ENCODE data around the gene PDE6A.

- TF ChIP-seq GATA2 (IDR thresholded peaks at IDR 0.05; ENCODE audit: low read depth, low read length): no peak
- TF ChIP-seq GATA3 (IDR thresholded peaks at IDR 0.05; ENCODE audit: low read depth, low read length): no peak
These were observed 18.2 kb upstream of the PDE6A start for GRCh38 chr5:149962601-149963300.
